ENCODE data around the gene PTPRD.

DNA sequence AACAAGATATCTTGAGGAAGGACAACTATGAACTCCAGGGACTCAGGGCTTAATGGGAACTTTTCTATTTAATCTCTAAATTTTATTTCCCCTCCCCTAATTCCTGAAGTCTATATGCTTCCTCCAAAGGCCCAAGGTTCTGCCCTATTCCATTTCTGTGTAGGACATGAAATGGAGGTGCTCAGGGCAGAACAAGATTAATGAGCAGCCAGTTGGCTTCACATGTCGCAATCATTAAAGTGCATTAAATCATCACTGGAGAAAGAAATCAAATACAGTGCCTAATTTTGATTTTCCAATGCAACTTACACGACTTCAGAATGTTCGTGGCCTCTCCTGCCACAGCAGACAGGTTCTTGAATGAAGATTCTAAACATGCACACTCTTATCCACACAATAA, 862.1 kb downstream of the PTPRD start:
- TF ChIP-seq TAF1 (IDR thresholded peaks at IDR 0.05; ENCODE audit: borderline replicate concordance, insufficient read depth, low read length), result no peak
- no peak for TF ChIP-seq POLR2AphosphoS5 (IDR thresholded peaks at IDR 0.05; ENCODE audit: low read depth, low read length)
- TF ChIP-seq SIN3A (IDR thresholded peaks at IDR 0.05; ENCODE audit: borderline replicate concordance, insufficient read depth, low read length), result no peak

Data from PFSK-1 (cell line).